ENCODE data around the gene TTYH1.

DNA sequence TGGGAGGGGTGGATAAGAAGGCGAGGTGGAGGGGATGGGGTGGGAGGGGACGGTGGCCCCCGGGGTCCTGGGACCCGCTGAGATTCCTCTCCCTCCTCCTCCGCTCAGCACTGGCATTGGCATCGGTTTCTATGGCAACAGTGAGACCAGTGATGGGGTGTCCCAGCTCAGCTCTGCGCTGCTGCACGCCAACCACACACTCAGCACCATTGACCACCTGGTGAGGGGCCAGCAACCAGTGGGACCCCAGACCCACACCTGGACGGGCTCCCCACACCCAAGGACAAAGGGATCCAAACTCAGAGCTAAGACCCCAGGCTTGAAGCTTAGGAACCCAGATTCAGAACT is 5.9 kb downstream of the TTYH1 start:
- TF ChIP-seq USF2 (IDR thresholded peaks at IDR 0.05) (no peak), KDM1A (IDR thresholded peaks at IDR 0.05; ENCODE audit: low read depth) (no peak), POLR2A (IDR thresholded peaks at IDR 0.05; ENCODE audit: low read length) (no peak), SREBF2 (IDR thresholded peaks at IDR 0.05) (no peak), RARB (CRISPR knock-in tag; IDR thresholded peaks at IDR 0.05) (no peak), CTCF (IDR thresholded peaks at IDR 0.05) (no peak), BHLHE40 (IDR thresholded peaks at IDR 0.05; ENCODE audit: low read depth, low read length) (no peak), CHD2 (IDR thresholded peaks at IDR 0.05; ENCODE audit: low read length, partially characterized antibody) (no peak), HDAC2 (IDR thresholded peaks at IDR 0.05) (no peak)
- TF ChIP-seq, protein P1, sequence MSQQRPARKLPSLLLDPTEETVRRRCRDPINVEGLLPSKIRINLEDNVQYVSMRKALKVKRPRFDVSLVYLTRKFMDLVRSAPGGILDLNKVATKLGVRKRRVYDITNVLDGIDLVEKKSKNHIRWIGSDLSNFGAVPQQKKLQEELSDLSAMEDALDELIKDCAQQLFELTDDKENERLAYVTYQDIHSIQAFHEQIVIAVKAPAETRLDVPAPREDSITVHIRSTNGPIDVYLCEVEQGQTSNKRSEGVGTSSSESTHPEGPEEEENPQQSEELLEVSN (IDR thresholded peaks at IDR 0.05; ENCODE audit: borderline replicate concordance, low read depth), result no peak
